ENCODE results near the gene CEMIP2. TPM values are rescaled to one million over a fixed set of nuclear protein-coding genes. Genes with fewer than 3 reads are reported as not detected.

CEMIP2 gene
- polyA plus RNA-seq, 3 donors, result 11.6 to 58.7 (median 21.4) TPM

- no peak for DNase-seq
- no peaks in the 10 kb centered on the region for H3K4me1 ChIP-seq (ENCODE audit: control insufficient read depth in 1 of 2, insufficient read depth in 2 of 2, low read length in 2 of 2)
- Mint-ChIP-seq H3K9me3 (peaks cover 0 to 11% (median 0%) of the 10 kb centered on the region in 7 donors), H3K4me3 (no peak overlapping the region), H3K4me1 (peaks cover 1% of the 10 kb centered on the region), H3K36me3 (no peaks in the 10 kb centered on the region), H3K27ac (no peak overlapping the region), H3K27me3 (ENCODE audit: low read depth in 3 of 3) (peaks cover 0 to 10% (median 1%) of the 10 kb centered on the region in 3 donors)
- no peaks in the 10 kb centered on the region for H3K9me3 ChIP-seq (replicated peaks in 1 of 2; ENCODE audit: control insufficient read depth in 1 of 2, insufficient read depth in 1 of 2, low read length in 2 of 2)
- no peaks in the 10 kb centered on the region for H3K36me3 ChIP-seq (replicated peaks in 1 of 2; ENCODE audit: control insufficient read depth in 1 of 2, insufficient read depth in 2 of 2, low read length in 2 of 2)
- no peak overlapping the region for H3K4me3 ChIP-seq (replicated peaks in 1 of 3; ENCODE audit: low read depth in 2 of 3, low read length in 3 of 3)
- no peak overlapping the region for H2AFZ ChIP-seq (ENCODE audit: insufficient read depth, low read depth, low read length, poor library complexity, severe bottlenecking)
- no peaks in the 10 kb centered on the region for H3K27me3 ChIP-seq (ENCODE audit: control insufficient read depth in 2 of 2, insufficient read depth in 2 of 2, low read length in 2 of 2)
- intact Hi-C loops (cut with micrococcal nuclease), result no loop called here
- no peak for TF ChIP-seq CTCF (IDR thresholded peaks at IDR 0.05)
- no peaks in the 10 kb centered on the region for H4K20me1 ChIP-seq (ENCODE audit: insufficient read depth, low read length)
- no peak overlapping the region for H3K4me2 ChIP-seq (replicated peaks; ENCODE audit: extremely low read depth, low read length, poor library complexity, severe bottlenecking)
- no peaks in the 10 kb centered on the region for H3K79me2 ChIP-seq (ENCODE audit: insufficient read depth, low read length)
- no peak overlapping the region for H3K27ac ChIP-seq (ENCODE audit: low read depth in 1 of 2, low read length in 2 of 2)
- no CpG with 5 or more reads among the region's 1 CpG for WGBS (ENCODE audit: insufficient coverage)
- no peak overlapping the region for H3K9ac ChIP-seq (ENCODE audit: insufficient read depth, low read length, poor library complexity, severe bottlenecking)
Observed at GRCh38 chr9:71656496-71656895, 111.8 kb downstream of the CEMIP2 start.

- no peak overlapping the region for H3K27ac ChIP-seq (ENCODE audit: low read depth in 1 of 2, low read length in 2 of 2)
- Mint-ChIP-seq H3K36me3 (no peaks in the 10 kb centered on the region), H3K4me1 (peaks cover 3% of the 10 kb centered on the region), H3K9me3 (peaks cover 0 to 9% (median 0%) of the 10 kb centered on the region in 7 donors), H3K27ac (no peak overlapping the region), H3K27me3 (ENCODE audit: low read depth in 3 of 3) (peaks cover 0 to 10% (median under 1%) of the 10 kb centered on the region in 3 donors), H3K4me3 (no peak overlapping the region)
- intact Hi-C loops (cut with micrococcal nuclease), result no loop called here
- TF ChIP-seq CTCF (IDR thresholded peaks at IDR 0.05), result no peak
- no peak overlapping the region for H2AFZ ChIP-seq (ENCODE audit: insufficient read depth, low read depth, low read length, poor library complexity, severe bottlenecking)
- no peak for DNase-seq
- no peak overlapping the region for H3K4me3 ChIP-seq (replicated peaks in 1 of 3; ENCODE audit: low read depth in 2 of 3, low read length in 3 of 3)
- no peaks in the 10 kb centered on the region for H3K9me3 ChIP-seq (replicated peaks in 1 of 2; ENCODE audit: control insufficient read depth in 1 of 2, insufficient read depth in 1 of 2, low read length in 2 of 2)
- H4K20me1 ChIP-seq (ENCODE audit: insufficient read depth, low read length), result no peaks in the 10 kb centered on the region
- no peaks in the 10 kb centered on the region for H3K36me3 ChIP-seq (replicated peaks in 1 of 2; ENCODE audit: control insufficient read depth in 1 of 2, insufficient read depth in 2 of 2, low read length in 2 of 2)
- H3K79me2 ChIP-seq (ENCODE audit: insufficient read depth, low read length), result no peaks in the 10 kb centered on the region
- H3K4me2 ChIP-seq (replicated peaks; ENCODE audit: extremely low read depth, low read length, poor library complexity, severe bottlenecking), result no peak overlapping the region
- WGBS (ENCODE audit: insufficient coverage), result 100% methylated on average over 1 of the region's 1 CpG
- no peaks in the 10 kb centered on the region for H3K27me3 ChIP-seq (ENCODE audit: control insufficient read depth in 2 of 2, insufficient read depth in 2 of 2, low read length in 2 of 2)
- H3K4me1 ChIP-seq (ENCODE audit: control insufficient read depth in 1 of 2, insufficient read depth in 2 of 2, low read length in 2 of 2), result no peaks in the 10 kb centered on the region
- H3K9ac ChIP-seq (ENCODE audit: insufficient read depth, low read length, poor library complexity, severe bottlenecking), result no peak overlapping the region
Observed at GRCh38 chr9:71655778-71656177, 112.5 kb downstream of the CEMIP2 start.
